GM19025 (cell line): ENCODE data around the gene DIO1.

Experiments used
- ATAC-seq: cut with Tn5 transposase; IDR thresholded peaks from one replicate; pipeline ENCODE4 v1.9.1; 2021; ENCODE audit warnings: mild to moderate bottlenecking, low read depth, moderate library complexity; ENCODE audit not compliant: unreplicated experiment

Gene DIO1

DNA sequence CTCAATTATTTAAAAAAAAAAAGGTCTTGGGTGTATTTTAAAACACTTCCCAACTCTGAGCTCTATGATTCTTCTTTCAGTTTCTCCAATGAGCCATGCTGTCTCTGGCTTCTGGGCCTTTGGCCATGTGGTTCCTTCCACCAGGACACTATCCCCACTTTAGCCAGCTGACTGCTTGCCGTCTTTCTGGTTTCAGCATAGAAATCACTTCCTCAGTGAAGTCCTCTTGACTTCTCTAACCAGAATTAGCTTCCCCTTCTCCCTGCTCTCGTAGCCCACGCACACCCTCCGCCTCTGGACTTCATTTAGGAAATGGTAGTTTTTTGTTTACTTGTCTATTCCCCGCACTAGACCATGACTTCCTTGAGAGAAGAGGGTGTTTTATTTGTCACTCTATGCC is 1.1 kb upstream of the DIO1 start:
- no peak for ATAC-seq

- ATAC-seq: no peak
Measured at GRCh38 chr1:53894644-53895043, 657 bp downstream of the DIO1 start.

DNA sequence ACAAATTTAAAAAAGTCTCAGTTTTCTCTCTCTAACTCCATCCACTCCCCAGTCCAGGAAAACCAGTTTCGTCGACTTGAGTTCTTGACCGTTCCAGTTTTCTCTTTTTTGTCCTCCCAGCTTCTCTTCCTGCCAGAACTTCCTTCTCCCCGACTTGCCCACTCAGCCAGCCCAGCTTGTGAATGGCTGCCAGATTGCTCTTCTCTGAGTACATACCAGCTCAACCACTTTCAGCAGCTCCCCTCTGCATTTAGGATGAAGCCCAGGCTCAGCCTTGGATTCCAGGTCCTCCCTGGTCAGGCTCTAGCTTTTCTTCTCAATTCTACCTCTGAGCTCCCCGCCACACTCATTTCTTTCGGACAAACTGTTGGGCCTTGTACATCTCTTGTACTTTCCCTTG is 1.4 kb downstream of the DIO1 start:
- no peak for ATAC-seq

DNA sequence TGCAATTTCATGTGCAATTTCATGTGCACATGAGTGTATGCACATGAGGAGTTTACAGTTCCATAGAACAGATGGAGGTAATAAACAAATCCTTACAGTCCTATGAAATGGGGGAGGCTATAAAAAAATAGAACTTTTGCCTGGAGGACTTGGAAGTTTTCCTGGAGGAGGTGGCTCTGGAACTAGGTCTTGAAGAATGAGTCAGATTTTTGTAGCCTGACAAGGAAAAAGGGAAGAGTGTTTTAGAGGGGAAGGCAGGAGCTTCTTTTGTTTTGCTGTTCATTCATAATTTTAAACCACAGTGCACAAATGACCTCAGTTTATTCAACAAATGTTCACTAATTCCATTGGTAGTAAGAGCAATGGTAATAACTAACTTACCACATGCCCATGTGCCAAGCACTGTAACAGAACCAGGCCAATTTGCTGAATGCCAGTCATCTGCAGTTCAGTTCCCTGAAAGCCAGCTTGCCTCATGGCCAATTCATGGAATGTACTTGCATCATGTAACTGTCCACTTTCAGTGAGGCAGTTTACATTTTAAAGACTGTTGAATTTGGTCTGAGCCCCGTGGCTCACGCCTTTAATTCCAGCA is 2.7 kb downstream of the DIO1 start:
- ATAC-seq: no peak

- ATAC-seq: no peak
Measured at GRCh38 chr1:53899206-53899628, 5.2 kb downstream of the DIO1 start.

DNA sequence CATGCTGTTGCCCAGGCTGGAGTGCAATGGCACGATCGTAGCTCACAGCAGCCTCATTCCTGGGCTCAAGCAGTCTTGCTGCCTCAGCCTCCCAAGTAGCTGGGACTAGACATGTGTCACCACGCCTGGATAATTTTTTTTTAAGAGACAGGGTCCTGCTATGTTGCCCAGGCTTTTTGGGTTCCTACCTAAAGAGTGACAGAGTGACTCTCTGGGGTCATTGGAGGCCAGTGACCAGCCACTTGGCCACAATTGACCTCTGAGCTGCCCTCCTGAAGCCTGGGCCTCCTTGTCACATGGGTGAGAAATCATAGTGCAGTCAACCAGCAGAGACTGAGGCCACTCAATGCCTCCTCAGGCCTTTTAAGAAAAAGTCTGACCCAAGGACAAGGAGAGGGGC is 5.7 kb downstream of the DIO1 start:
- no peak for ATAC-seq

DNA sequence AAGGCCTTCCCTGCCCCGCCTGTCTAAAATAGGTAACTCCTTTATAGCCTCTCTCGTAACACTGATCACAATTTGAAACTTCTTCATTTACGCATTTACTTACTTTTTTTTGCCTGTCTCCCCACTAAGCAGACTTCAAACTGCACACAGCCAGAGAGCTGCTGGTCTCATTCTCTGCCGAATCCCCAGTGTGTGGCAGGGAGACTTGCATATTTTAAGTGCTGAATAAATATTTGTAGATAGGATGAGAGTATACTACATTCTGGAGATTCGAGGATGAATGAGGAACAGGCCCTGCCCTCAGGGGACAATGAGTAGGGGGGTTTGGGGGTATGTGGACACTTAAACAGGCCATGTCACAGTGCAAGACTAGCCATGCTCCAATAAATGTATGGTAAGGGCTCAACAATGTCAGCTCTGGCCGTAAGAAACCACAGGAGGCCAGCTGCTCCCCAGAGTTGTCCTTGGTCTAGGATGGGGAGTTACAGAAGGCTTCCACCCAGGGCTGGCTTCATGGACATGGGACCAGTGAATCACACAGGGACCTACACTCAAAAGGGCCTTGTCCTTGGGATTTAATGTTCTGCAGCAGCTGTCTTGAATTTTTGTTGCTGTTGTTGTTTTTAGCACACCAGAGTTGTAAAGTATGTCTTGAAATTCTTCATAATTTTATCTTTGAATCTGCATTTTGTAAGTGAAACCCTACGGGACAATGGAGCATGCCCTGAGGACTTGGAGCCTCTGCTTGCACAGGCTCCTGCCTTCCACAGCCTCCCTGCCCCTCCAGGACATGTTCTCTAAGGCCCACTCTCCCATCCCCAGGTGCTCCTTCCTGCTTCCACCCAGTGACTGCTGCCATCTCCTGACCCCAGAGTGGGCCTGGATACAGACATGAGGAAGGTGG is 8.5 kb downstream of the DIO1 start:
- no peak for ATAC-seq

DNA sequence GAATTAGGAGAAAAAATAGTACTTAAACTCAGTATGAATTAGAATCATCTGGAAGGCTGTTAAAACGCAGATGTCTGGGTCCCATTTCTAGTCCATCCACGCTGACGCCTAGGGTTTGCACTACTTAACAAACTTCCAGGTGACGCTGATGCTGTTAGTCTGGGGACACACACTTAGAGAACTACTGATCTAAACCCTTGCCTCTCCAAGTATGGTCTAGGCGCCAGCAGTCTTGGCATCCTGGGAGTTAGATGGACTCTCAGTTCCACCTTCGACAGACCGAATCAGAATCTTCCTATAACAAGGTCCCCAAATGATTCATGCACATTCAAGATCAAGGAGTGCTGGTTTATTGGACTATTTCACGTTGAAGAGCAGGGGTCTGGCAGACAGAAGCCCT is 11.5 kb downstream of the DIO1 start:
- ATAC-seq: no peak

- no peak for ATAC-seq
Measured at GRCh38 chr1:53906121-53906520, 12.1 kb downstream of the DIO1 start.

DNA sequence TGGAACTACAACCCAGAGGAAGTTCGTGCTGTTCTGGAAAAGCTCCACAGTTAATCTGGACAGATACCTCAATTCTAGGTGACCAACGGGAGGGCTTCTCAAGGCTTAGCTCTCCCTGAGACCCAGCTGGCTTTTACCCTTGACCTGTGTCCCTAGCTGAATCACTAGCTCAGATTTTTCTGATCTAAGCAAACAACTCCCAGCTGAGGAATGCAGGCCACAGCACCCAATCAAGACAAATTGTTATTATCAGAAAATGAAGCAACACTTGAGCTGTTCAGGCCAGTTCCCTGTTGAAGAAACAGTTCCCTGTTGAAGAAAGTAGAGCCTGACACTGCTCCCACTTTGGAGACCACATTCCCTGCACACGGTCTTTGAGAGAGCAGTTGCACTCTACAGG is 16.0 kb downstream of the DIO1 start:
- ATAC-seq: no peak

- ATAC-seq: no peak
Measured at GRCh38 chr1:53911442-53911841, 17.5 kb downstream of the DIO1 start.

DNA sequence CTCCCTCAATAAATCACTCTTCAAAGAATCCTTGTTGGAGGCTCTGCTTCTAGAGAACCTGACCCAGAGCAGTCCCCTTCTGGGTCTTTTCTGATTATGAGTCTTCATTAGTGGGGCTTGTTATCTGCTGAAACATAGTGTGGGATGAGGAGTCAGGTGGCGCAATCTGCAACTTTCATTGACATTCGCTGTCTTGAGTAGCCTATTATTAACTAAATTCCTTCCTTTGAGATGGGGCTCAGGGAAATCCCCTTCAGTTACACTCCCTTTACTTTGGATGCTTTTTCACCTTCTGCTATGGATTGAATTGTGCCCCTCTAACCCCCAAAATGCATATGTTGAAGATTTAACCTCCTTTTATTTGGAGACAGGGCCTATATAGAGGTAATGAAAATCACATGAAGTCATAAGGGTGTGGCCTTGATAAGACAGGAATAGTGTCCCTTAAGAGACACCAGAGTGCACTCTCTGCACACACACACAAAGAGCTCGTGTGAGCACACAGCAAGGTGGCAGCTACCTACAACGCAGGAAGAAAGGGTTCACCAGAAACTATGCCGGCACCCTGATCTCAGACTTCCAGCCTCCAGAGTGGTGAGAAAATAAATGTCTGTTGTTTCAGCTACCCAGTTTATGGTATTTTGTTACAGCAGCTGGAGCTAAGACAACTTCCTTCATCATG is 19.5 kb downstream of the DIO1 start:
- no peak for ATAC-seq

DNA sequence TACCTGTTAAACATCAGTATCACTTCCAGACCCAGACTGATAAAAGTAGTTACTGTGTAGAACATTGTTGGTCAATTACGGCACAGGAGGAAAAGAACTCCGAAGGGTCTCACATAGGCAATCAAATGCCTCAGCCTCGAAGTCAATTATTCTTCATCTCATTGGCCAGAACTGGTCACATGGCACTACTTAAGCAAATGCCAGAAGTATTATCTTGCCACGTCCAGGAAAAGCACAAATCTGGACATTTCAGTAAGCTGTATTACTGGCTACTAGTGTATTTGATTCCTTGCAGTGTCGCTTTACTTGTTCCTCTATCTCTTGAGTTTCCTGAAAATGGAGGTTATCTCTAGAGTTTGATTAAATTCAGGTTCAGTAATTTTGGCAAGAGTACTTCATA is 24.4 kb downstream of the DIO1 start:
- ATAC-seq: no peak

DNA sequence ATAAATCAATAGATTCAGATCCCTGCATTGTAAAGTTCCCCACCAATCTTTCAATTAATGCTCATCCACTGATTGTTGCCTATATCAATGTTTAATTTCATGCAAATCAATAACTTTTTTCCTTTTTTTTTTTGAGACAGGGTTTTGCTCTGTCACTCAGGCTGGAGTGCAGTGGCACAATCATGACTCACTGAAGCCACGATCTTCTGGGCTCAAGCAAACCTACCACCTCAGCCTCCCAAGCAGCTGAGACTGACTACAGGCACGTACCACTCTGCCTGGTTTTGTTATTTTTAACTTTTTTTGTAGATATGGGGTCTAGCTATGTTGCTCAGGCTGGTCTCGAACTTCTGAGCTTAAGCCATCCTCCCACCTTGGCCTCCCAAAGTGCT is 25.7 kb downstream of the DIO1 start:
- no peak for ATAC-seq

DNA sequence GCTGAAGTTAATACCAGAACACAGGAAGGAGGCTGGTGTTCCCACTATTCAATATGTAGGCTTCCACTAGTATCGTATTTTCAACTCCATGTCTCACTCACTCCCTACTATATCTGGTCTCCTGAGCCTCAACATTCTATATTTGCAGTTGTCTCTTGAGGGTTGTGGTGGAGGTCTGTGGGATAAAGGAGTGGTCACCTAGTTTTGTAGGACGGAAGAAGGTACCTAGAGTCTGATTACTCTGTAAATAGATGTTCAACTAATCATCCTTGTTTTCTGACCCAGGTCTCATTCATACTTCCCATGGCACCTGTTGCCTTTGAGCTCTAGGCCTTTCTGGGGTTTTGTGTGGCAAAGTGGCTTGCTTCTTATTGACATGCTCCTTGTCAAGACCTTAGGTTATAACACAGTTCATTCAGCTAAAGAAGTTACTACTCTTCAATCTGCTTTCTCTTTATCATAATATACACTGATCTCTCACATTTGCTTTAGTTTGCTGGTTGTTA is 33.4 kb downstream of the DIO1 start:
- ATAC-seq: no peak

GRCh38 chr1:53929246-53929960 is 35.4 kb downstream of the DIO1 start:
- ATAC-seq: no peak

- no peak for ATAC-seq
Measured at GRCh38 chr1:53930932-53931331, 36.9 kb downstream of the DIO1 start.

GRCh38 chr1:53931523-53931922 is 37.5 kb downstream of the DIO1 start:
- no peak for ATAC-seq

DNA sequence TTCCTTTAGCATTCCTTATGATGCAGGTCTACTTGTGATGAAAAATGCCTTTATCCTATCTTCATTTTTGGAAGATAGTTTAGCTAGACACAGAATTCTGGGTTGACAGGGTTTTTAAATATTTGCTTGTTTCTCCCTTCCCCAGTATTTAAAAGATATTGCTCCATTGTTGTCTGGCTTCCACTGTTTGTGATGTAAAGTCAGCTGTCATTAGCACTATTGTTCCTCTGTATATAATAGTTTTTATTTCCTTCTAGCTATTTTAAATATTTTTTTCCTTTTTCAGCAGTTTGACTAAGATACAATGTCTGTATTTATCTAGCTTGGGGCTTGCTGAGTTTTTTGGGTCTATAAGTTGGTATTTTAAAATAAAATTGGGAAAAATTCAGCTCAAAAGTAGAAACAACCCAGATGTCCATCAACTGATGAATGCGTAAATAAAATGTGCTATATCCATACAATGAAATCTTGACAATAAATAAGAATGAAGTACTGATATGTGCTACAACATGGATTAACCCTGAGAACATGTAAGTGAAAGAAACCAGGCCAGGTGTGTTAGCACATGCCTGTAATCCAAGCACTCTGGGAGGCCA is 40.3 kb downstream of the DIO1 start:
- no peak for ATAC-seq

DNA sequence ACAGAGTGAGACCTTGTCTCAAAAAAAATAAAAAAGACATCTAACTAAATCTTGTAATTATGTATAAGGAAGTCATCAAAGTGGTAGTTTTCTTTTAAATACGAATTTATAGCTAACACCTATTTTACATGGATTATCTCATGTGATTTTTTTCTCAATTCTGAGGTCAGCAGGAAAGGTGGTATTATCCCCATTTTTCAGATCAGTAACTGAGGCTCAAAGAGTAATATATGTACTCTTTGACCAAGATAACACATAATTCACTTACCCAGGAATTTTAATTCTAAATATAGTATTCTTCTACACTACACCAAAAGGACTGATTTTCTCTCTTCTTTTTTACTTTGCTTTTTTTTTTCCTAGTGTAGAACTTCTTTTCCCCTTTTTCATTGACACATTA is 42.4 kb downstream of the DIO1 start:
- ATAC-seq: no peak
